CD4-positive, alpha-beta T cell treated with Interleukin-2 at 100 ng/mL for 4 hours (primary cell): ENCODE measurements around the gene NT5C2.
"Not testable (repeated sequence)": the region's sequence is repeated elsewhere in the genome, so short reads cannot be mapped to it uniquely, and the experiment has no call there.

ENCODE experiments used
- DNase-seq: peaks from one replicate; pipeline ENCODE4 v3.0.0-alpha.2; 2020; ENCODE audit warnings: low spot score

NT5C2 gene

DNA sequence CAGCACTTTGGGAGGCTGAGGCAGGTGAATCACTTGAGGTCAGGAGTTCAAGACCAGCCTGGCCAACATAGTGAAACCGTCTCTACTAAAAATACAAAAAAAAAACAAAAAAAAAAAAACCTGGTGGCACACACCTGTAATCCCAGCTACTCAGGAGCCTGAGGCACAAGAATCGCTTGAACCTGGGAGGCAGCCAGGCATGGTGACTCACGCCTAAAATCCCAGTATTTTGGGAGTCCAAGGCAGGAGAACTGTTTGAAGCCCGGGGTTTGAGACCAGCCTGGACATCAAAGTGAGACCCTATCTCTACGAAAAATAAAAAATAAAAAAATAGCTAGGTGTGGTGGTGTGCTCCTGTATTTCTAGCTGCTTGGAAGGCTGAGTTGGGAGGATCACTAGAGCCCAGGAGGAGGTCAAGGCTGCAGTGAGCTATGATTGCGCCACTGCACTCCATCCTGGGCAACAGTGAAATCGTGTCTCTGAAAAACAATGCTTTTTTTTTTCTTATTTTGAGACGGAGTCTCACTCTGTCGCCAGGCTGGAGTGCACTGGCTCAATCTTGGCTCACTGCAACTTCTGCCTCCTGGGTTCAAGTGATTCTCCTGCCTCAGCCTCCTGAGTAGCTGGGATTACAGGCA is 29.2 kb downstream of the NT5C2 start:
- DNase-seq: not testable (repeated sequence)

GRCh38 chr10:103157246-103157645 is 35.8 kb downstream of the NT5C2 start:
- no peak for DNase-seq

GRCh38 chr10:103155471-103156085 is 37.5 kb downstream of the NT5C2 start:
- no peak for DNase-seq

DNA sequence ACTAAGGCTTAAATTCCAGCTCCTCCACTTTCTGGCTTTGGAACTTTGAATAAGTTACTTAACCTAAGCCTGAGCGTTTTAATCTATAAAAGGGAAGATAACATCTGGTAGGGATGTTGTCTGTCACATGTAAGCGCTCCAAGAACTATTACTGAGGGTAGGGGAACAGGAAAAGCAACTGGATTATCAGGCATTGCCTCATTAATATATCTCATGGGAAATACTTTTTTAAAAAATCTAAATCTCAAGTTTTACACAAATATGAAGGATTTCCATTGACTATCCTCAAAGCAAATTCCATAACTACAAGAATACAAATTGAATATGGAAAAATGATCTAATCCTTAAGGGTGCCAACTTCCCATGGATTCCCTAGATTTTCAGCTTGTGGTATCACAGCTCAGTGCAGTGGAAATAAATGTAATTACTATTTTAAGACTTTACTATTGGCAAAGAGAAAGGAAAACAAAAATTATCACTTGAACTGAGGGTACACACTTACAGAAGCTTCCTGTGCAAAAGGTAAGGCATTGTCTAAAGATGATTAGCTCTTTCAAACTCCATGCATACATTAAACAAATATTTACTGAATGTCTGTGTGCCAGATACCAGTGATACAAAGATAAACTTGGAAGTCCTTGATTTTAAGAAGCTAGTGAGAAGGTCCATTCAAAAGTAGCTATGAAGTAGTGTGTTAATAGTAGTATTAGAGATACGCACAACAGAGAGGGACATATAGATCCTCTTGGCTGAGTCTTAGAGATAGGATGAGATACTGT is 38.4 kb downstream of the NT5C2 start:
- no peak for DNase-seq

DNA sequence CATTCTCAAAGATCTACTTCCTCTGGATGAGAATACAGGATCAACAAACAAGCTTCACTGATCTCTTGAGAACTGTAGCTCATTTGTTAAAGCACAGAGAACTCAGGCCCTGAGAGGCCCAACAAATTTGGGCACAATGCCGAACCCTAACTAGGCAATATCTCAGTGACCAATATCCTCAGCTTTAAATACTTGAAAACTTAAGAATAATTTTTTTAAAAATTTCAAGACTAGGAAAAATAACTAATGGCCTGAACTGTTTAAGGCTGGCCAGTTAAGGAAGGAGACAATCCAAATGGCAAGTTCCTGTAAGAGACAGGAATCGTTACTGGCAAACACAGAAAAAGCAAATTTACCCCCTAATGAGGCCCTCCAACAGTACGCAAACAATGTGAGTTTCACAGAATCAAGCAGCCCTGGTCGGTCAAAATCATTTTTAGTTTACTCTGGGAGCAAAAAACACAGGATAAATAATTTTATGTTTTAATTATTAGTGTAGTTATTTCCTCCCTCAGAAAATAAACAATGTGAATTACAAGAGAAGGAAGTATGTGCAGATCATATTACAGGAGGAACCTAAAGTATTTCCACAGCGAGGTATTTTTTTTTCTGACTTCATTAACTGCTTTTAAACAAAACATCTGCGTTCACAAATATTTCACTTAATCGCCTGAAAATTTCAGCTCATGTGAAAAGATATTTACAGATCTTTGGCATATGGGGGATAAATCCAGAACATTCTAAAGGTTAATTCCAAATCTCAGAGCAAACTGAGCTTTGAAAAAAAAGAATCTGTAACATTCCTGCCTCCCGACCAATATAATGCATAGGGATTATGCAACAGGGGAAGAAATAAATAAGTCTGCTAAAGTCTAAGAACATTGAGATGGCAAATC is 39.5 kb downstream of the NT5C2 start:
- no peak for DNase-seq

DNA sequence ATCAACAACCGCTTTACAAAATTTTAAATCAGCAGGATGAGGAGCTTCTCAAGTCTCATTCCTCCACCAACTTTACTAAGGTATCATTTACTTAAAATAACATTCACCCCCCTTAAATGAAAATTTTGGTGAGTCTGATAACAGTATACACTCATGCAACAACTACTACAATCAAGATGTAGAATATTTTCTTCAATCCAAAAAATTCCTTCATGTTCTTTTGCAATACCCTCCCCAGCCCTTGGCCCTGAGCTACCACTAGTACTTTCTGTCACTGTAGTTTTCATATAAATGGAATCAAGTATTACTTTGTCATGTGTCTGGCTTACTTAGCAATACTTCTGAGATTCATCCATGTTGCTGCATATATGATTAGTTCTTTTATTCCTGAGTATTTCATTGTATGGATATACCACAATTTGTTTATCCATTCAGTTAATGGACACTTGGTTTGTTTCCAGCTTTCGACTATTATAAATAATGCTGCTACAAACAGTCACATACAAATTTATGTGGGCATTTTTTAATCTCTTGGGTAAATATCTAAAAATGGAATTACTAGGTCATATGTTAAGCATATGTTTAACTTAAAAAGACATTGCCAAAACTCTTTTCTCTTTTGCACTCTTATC is 43.0 kb downstream of the NT5C2 start:
- no peak for DNase-seq

DNA sequence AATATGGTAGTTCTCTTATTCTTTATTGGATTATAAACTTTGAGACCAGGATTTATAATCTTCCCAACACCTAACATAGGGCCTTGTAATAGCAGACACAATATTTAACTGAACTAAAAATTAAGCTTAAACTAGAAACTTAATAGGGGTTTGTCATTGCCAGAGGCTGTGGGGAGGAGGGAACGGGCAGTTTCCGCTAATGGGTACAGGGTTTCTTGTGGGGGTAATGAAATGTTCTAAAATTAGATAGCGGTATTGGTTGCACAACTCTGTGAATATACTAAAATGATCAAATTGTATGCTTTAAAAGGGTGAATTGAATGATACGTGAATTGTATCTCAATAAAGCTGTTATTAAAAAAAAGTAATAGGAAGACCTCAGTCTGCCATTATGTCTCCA is 45.4 kb downstream of the NT5C2 start:
- no peak for DNase-seq

DNA sequence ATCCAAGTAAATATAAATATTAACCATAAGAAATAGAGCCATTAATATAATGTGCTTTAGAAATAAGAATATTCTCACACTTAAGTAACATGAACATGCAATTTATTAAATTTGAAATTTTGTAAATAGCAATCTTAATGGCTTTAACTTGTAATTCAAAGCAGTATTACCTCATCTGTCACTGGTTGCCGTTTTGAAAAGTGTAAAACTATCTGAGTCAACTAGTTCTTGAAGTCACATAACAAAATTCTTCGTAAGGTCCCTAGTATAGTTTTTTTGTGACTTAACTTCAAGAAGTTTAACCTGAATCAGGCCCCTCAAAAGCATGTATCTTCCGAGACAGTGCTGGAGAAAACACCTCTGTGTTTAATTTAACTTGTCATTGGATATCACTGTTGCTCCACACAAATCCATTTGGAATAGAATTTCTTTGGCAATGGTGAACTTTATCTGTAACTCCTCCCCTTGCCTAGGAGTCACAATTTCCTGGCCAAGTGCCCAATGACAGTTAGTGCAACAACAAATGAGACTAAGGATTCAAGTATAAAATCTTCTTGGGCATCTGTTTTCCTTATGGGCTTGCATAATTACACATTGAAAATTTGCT is 47.1 kb downstream of the NT5C2 start:
- DNase-seq: no peak

DNA sequence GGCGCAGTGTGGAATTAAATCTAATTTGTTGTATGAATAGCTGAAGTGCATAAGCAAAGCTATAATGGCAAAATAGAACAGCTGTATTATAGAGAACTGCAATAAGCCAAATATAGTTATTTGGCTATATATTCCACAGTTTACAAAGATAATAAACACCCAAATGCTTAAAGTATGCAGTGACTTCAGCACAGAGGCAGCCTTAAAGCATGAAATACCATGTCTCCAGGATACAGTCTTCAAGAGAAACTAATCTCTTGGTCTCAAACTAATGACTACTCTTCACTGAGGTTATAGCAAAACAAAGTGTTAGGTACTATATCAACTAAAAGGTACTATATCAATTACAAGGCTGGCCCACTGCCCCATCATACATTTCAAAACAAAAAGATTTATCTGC is 48.0 kb downstream of the NT5C2 start:
- no peak for DNase-seq

- DNase-seq: no peak
These were observed 49.0 kb downstream of the NT5C2 start for GRCh38 chr10:103144041-103144440.

DNA sequence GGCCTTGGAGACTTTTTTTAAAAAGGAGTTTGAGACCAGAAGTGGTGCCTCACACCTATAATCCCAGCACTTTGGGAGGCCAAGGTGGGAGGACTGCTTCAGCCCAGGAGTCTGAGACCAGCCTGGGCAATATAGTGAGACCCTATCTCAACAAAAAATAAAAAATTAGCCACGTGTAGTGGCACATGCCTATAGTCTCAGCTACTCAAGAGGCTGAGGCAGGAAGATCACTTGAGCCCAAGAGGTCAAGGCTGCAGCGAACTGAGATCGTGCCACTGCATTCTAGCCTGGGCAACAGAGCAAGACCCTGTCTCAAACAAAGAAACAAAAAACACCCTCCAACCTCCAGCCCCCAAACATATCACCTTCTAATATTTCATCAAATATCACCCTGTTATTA is 49.4 kb downstream of the NT5C2 start:
- DNase-seq: not testable (repeated sequence)

DNA sequence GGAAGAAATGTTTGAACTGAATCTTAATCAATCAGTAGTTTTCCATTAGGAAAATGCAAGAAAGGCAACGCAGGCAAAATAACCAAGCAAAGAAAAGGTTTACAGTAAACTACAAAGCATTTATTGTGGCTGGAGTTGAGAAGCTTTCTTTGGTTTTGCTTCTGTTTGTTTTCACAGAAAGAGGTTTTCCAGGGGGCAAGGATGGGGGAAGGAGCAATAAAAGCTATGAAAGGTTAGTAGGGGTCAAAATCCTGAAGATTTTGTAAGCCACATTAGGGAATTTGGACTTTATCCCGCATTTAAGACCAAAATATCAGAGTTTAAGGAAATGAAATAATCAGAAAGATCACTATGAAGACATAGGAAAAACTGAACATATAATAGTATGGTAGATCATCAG is 51.1 kb downstream of the NT5C2 start:
- no peak for DNase-seq

- no peak for DNase-seq
These were observed 52.6 kb downstream of the NT5C2 start for GRCh38 chr10:103140469-103140868.

GRCh38 chr10:103139803-103140202 is 53.3 kb downstream of the NT5C2 start:
- no peak for DNase-seq

GRCh38 chr10:103135168-103135567 is 57.9 kb downstream of the NT5C2 start:
- DNase-seq: not testable (repeated sequence)

DNA sequence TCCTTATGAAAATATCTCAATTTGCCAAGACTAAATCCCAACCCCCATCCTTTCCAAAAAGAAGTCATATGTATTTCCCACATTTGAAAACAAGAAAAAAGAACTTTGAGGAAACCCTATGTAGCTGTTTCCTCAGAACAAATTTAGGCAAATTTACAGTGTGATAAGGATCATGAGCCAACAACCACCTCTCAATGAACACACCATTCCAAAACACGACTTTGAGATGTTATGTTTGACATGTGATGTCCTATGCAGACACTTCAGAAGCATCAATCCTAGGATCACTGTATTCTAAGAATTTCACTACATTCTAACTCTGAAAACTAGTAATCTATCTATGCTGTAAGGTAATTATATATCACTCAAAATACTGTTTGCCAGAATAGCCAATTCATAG is 62.2 kb downstream of the NT5C2 start:
- DNase-seq: no peak

DNA sequence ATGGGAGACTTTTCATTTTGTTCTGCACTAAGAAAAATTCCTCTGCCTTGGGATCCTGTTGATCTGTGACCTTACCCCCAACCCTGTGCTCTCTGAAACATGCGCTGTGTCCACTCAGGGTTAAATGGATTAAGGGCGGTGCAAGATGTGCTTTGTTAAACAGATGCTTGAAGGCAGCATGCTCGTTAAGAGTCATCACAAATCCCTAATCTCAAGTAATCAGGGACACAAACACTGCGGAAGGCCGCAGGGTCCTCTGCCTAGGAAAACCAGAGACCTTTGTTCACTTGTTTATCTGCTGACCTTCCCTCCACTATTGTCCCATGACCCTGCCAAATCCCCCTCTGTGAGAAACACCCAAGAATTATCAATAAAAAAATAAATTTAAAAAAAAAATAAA is 62.9 kb downstream of the NT5C2 start:
- DNase-seq: not testable (repeated sequence)

DNA sequence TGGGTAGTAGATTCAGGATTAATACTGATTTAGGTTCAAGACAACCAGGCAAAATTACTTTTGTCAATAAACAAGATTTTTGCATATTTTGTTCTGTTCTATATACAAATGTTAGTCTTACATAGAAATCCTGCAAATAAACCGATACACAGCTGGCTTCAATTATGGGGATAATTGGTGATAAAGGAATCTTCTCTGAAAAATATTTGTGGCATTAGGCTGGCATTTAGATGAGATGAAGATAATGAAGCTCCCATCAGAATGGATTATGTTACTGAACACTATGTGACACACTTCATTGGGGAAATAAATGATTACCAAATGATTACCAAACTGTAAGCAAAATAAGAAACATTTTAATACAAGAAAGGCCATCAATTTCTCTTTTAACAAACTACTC is 65.8 kb downstream of the NT5C2 start:
- no peak for DNase-seq

DNA sequence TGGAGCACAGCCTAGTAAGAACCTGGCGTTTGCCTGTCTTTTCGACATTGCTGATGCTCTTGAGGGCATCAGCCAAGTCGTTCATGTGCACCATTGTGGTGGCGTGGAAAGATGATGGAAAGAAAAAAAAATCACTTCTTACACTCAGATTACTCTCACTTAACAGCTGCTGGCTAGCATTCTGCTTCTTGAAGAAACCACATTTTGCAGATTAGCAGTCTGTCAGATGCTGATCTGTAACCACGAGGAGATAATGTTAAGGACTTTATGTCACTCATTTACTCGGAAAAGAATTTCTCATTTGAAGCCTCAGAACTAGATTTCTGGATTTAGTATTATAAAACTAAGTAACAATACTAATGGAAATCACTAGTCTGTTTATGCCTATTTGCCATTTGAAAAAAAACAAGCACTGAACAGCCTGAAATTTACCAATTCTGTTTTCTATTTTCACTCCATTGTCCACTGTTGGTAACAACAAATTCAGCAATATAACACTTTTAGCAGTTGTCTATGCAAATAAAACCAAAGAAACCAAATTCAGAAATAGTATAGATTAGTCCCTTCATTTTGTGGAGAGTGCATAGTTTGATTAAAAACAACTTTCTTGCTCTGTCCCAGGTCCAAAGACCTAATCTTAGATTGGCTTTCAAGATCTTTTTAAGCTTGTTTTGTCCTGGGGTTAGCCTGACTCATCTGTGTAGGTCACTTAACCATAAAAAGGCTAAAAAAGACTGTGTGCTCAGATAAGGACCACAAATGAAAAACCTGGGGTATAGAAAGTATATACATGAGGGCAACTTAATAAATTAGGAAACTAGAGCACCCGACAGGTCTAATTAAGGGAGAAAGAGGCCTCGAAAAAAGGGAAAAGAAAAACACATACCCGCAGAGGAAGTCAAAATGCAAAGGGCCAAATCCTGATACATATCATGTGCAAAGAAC is 67.5 kb downstream of the NT5C2 start:
- DNase-seq: no peak

DNA sequence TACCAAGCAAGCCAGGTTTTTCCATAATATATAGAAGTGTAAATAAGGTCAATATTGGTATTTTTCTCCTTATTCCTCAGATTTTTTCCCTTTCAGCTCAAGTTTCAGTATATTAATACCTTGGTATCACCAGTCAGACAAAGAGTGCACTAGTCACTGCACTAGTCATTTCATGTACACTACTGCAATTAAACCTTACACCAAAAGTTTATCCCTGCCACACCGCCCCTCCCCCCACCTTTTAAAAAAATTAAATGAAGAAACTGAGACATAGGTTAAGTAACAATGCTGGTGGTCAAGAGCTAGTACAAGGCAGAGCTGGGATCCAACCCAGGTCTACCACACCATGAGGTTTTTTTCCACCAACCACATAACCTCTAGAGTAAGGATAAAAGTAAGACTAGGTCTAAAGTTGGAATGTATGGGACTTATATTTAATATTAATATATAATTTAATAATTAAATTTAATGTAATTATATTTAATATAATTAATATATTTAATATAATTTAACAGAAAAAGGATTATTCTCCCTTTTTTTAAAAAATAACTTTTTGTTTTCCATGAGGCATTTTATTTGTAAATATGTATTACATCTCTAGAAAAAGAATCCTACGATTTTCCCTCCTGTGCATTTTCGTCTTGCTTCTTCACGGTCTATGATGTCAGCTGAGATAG is 68.5 kb downstream of the NT5C2 start:
- DNase-seq: no peak
